ENCODE results near the gene CDC123. TPM values are rescaled to one million over a fixed set of nuclear protein-coding genes. Genes with fewer than 3 reads are reported as not detected.

The CDC123 gene
- total RNA-seq, result 10 to 100 TPM; 19.9 to 57.5 (median 42.6) TPM

- DNase-seq (peak; percentile 86 to 95), ATAC-seq (ENCODE audit: low FRiP score in 2 of 2) (peak; percentile 97 to 98)
- no peaks in the 10 kb centered on the region for H3K27me3 ChIP-seq
- 0% methylated on average over 59 to 60 of the region's 62 CpGs for WGBS, 2 donors
- TF ChIP-seq EP300 (IDR thresholded peaks at IDR 0.05) (no peak), POLR2AphosphoS5 (IDR thresholded peaks at IDR 0.05) (peak; percentile 75 to 76), CTCF (IDR thresholded peaks at IDR 0.05) (peak in 1 of 6 experiments; percentile 23), POLR2A (IDR thresholded peaks at IDR 0.05) (peak in 2 of 4 donors; percentile 46 to 59)
- peak within 1 kb of the TSS; percentile 87 to 96 (median 92) for H3K27ac ChIP-seq
- H3K9me3 ChIP-seq, result no peaks in the 10 kb centered on the region
- H3K4me1 ChIP-seq, result peaks cover 25 to 52% (median 36%) of the 10 kb centered on the region in 4 donors
- peaks cover 0 to 32% (median 8%) of the 10 kb centered on the region in 4 donors for H3K36me3 ChIP-seq
- H3K4me3 ChIP-seq, result peak within 1 kb of the TSS; percentile 43 to 96 (median 81)
These were observed at the start of gene CDC123, which contains the start of gene NUDT5 for GRCh38 chr10:12195603-12196506. TSS of gene CDC123 (plus strand) at chr10:12196188. CDS start at chr10:12196246, 58 bp downstream. TSS of gene NUDT5 (minus strand) at chr10:12195891. CDS start at chr10:12186291, 9,600 bp downstream.

GRCh38 chr10:12150163-12150562 is 45.8 kb upstream of the CDC123 start:
- 78 to 80% methylated on average over 4 of the region's 4 CpGs for WGBS, 2 donors
- H3K9me3 ChIP-seq, result no peaks in the 10 kb centered on the region
- no peak for ATAC-seq (ENCODE audit: low FRiP score in 2 of 2)
- DNase-seq, result no peak
- TF ChIP-seq CTCF (IDR thresholded peaks at IDR 0.05) (no peak), POLR2AphosphoS5 (IDR thresholded peaks at IDR 0.05) (no peak), EP300 (IDR thresholded peaks at IDR 0.05) (no peak), POLR2A (IDR thresholded peaks at IDR 0.05) (no peak)
- H3K4me1 ChIP-seq, result no peaks in the 10 kb centered on the region
- H3K27ac ChIP-seq, result no peak overlapping the region
- H3K4me3 ChIP-seq, result no peak overlapping the region
- peaks cover 0 to 44% (median 9%) of the 10 kb centered on the region in 4 donors for H3K36me3 ChIP-seq
- H3K27me3 ChIP-seq, result no peaks in the 10 kb centered on the region

GRCh38 chr10:12154516-12154915 is 41.5 kb upstream of the CDC123 start:
- ATAC-seq (ENCODE audit: low FRiP score in 2 of 2), result no peak
- TF ChIP-seq EP300 (IDR thresholded peaks at IDR 0.05), result no peak
- no peak for TF ChIP-seq POLR2A (IDR thresholded peaks at IDR 0.05)
- TF ChIP-seq POLR2AphosphoS5 (IDR thresholded peaks at IDR 0.05), result no peak
- no peak for TF ChIP-seq CTCF (IDR thresholded peaks at IDR 0.05)
- WGBS, 2 donors, result 96% methylated on average over 6 of the region's 6 CpGs
- H3K9me3 ChIP-seq, result no peaks in the 10 kb centered on the region
- no peak overlapping the region for H3K4me3 ChIP-seq
- DNase-seq, result no peak
- H3K36me3 ChIP-seq, result peaks cover 0 to 56% (median 15%) of the 10 kb centered on the region in 4 donors
- no peaks in the 10 kb centered on the region for H3K27me3 ChIP-seq
- no peaks in the 10 kb centered on the region for H3K4me1 ChIP-seq
- H3K27ac ChIP-seq, result no peak overlapping the region

- ATAC-seq (ENCODE audit: low FRiP score in 2 of 2) (no peak), DNase-seq (no peak)
- H3K36me3 ChIP-seq, result peaks cover 0 to 52% (median 22%) of the 10 kb centered on the region in 4 donors
- no peaks in the 10 kb centered on the region for H3K4me1 ChIP-seq
- no peak overlapping the region for H3K27ac ChIP-seq
- no peak overlapping the region for H3K4me3 ChIP-seq
- 85 to 94% methylated on average over 14 of the region's 14 CpGs for WGBS, 2 donors
- H3K27me3 ChIP-seq, result no peaks in the 10 kb centered on the region
- H3K9me3 ChIP-seq, result no peaks in the 10 kb centered on the region
- no peak for TF ChIP-seq EP300 (IDR thresholded peaks at IDR 0.05)
- TF ChIP-seq CTCF (IDR thresholded peaks at IDR 0.05), result no peak
- TF ChIP-seq POLR2AphosphoS5 (IDR thresholded peaks at IDR 0.05), result no peak
- TF ChIP-seq POLR2A (IDR thresholded peaks at IDR 0.05), result no peak
These were observed 39.4 kb upstream of the CDC123 start for GRCh38 chr10:12156367-12157123.
